NCI-H2196 (cell line): ENCODE data around the gene CDK18.
A peak's percentile ranks its signal among the peaks of the same experiment; 100 is the strongest.

Experiments
- DNase-seq: peaks from one replicate; lab custom pipeline; 2025; ENCODE audit not compliant: unreplicated experiment; lab: John Stamatoyannopoulos, UW

Gene CDK18

GRCh38 chr1:205535866-205536758 lies 31.6 kb downstream of the CDK18 start:
- DNase-seq, result peak; percentile 90

GRCh38 chr1:205536759-205537361 lies 32.4 kb downstream of the CDK18 start:
- DNase-seq, result peak; percentile 90

GRCh38 chr1:205537386-205538018 lies 33.0 kb downstream of the CDK18 start:
- no peak for DNase-seq

- DNase-seq, result no peak
Observed at GRCh38 chr1:205538235-205538840, 33.9 kb downstream of the CDK18 start.

- no peak for DNase-seq
Observed at GRCh38 chr1:205541161-205541886, 36.9 kb downstream of the CDK18 start.

GRCh38 chr1:205542367-205542766 lies 37.9 kb downstream of the CDK18 start:
- no peak for DNase-seq

GRCh38 chr1:205543351-205544301 lies 39.2 kb downstream of the CDK18 start:
- peak; percentile 80 for DNase-seq

GRCh38 chr1:205545001-205545919 lies 40.8 kb downstream of the CDK18 start:
- no peak for DNase-seq

GRCh38 chr1:205545991-205546390 lies 41.5 kb downstream of the CDK18 start:
- no peak for DNase-seq

GRCh38 chr1:205546541-205546940 lies 42.1 kb downstream of the CDK18 start:
- DNase-seq, result no peak

GRCh38 chr1:205547936-205548827 lies 43.7 kb downstream of the CDK18 start:
- no peak for DNase-seq

GRCh38 chr1:205554026-205554811 lies 49.8 kb downstream of the CDK18 start:
- no peak for DNase-seq

- DNase-seq, result no peak
Observed at GRCh38 chr1:205561501-205562203, 57.2 kb downstream of the CDK18 start.

- DNase-seq, result peak; percentile 65
Observed at GRCh38 chr1:205563927-205564441, 59.5 kb downstream of the CDK18 start.

GRCh38 chr1:205565799-205566198 lies 61.3 kb downstream of the CDK18 start:
- no peak for DNase-seq

- DNase-seq, result no peak
Observed at GRCh38 chr1:205567716-205568115, 63.2 kb downstream of the CDK18 start.
